Stomach (tissue), 9 donors: ENCODE measurements around the gene LAMB4. TPM values are rescaled to one million over a fixed set of nuclear protein-coding genes. Genes with fewer than 3 reads are reported as not detected.
A peak's percentile ranks its signal among the peaks of the same experiment; 100 is the strongest.

Experiments used
- DNase-seq, 2 donors: peaks; one replicate each; pipeline versions ENCODE4 v3.0.0 to v3.0.0-alpha.2; 2013 to 2019
- H3K27ac ChIP-seq, 5 donors: fragments of 200-600 bp in 4 of 5; sonication (generic) in 4 of 5; one replicate each; pipeline ENCODE4 v1.5.1; 2013 to 2019; ENCODE audit warnings: mild to moderate bottlenecking in 1 of 5, moderate library complexity in 1 of 5
- H3K27me3 ChIP-seq, 3 donors: fragments of 200-600 bp; sonication (generic); one replicate each; pipeline ENCODE4 v1.5.1; 2017 to 2019; ENCODE audit warnings: mixed run types in 1 of 3
- H3K36me3 ChIP-seq, 4 donors: fragments of 200-600 bp; sonication (generic); 1 replicate in 3 of 4; 2 replicates in 1 of 4; pipeline ENCODE4 v1.5.1; 2016 to 2019
- H3K4me1 ChIP-seq, 4 donors: fragments of 200-600 bp; sonication (generic); one replicate each; pipeline ENCODE4 v1.5.1; 2016 to 2019
- H3K4me3 ChIP-seq, 4 donors: fragments of 200-600 bp; sonication (generic) in 3 of 4; one replicate each; pipeline ENCODE4 v1.5.1; 2016 to 2019; ENCODE audit warnings: mild to moderate bottlenecking in 1 of 4
- H3K9me3 ChIP-seq, 4 donors: fragments of 200-600 bp; sonication (generic); one replicate each; pipeline ENCODE4 v1.5.1; 2016 to 2019
- EP300 ChIP-seq: sonication (generic); formaldehyde crosslinking; IDR thresholded peaks from one replicate; pipeline ENCODE4 v1.6.1; 2017; ENCODE audit warnings: antibody characterized with exemption
- POLR2A ChIP-seq, 4 donors: fragments of 450-650 bp; IDR thresholded peaks; one replicate each; pipeline ENCODE4 v1.6.1; 2016; ENCODE audit warnings: antibody characterized with exemption in 4 of 4, control low read depth in 2 of 4, mild to moderate bottlenecking in 1 of 4, moderate library complexity in 1 of 4
- POLR2AphosphoS5 ChIP-seq, 3 donors: sonication (generic); formaldehyde crosslinking; IDR thresholded peaks; one replicate each; pipeline ENCODE4 v1.6.1; 2016; ENCODE audit warnings: antibody characterized with exemption in 3 of 3
- WGBS, 5 donors: extraction: QIAGEN DNeasy Blood & Tissue Kit in 3 of 5; methylation state at CpG; one replicate each; pipeline versions ENCODE4 v1.1.5 to v1.1.7; 2013 to 2018; 5-methylcytosine and 5-hydroxymethylcytosine counted together
- intact Hi-C: fragments of 100-400 bp; cut with DNase I; formaldehyde crosslinking; loops from one replicate; pipeline ENCODE4 v1.15.1; 2023; ENCODE audit warnings: low total_unique reads
- polyA plus RNA-seq, 3 donors: library from polyadenylated mRNA; stranded (reverse); fragments of 200-250 nt; gene quantifications; one replicate each; pipeline ENCODE4 v1.2.3, GENCODE V29; 2013
- total RNA-seq, 5 donors: library from RNA; depleted of rRNA; stranded (reverse); fragments of >200 nt; gene quantifications; one replicate each; pipeline versions ENCODE4 v1.1.0 to v1.2.3, GENCODE V29; 2014 to 2016
- TF ChIP-seq, protein P1 (sequence below), 7 experiments: fragments of 450-650 bp in 4 of 7; fragments of 200-600 bp in 3 of 7; sonication (generic) in 3 of 7; IDR thresholded peaks; one replicate each; pipeline ENCODE4 v1.5.1; 2016 to 2019; ENCODE audit warnings: antibody characterized with exemption in 7 of 7, control low read depth in 2 of 7, mild to moderate bottlenecking in 1 of 7
- donor health status: healthy with polysubstance abuse.
- donor health status: Bipolar disorder and iron deficiency.
- donor health status: healthy.

The LAMB4 gene
- total and polyA plus RNA-seq, 8 donors: under 0.01 to 8.5 (median 1.7) TPM; not detected in 2

DNA sequence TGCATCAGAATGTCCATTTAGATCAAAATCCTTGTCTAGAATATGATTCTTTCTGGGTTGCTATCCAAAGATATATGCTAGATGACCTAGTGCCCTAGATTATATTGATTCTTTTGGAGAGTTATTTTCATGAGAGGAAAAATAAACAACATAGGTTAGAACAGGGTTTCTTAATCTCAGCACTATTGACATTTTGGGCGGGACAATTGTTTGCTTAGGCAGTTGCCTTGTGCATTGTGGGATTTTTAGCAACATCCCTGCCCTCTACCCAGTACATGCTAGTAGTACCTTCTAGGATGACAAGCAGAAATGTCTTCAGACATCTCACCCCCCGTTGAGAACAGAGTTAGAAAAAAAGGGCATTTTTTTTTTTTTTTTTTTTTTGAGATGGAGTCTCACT is 102.0 kb downstream of the LAMB4 start:
- Histone ChIP-seq H3K4me1 (peaks cover 0 to 6% (median 3%) of the 10 kb centered on the region in 4 donors), H3K36me3 (no peaks in the 10 kb centered on the region), H3K27ac (no peak overlapping the region), H3K9me3 (no peaks in the 10 kb centered on the region), H3K27me3 (no peaks in the 10 kb centered on the region), H3K4me3 (no peak overlapping the region)
- WGBS, 5 donors: 24 to 53% (median 38%) methylated on average over 2 of the region's 2 CpGs
- no peak for TF ChIP-seq EP300
- TF ChIP-seq POLR2A (IDR thresholded peaks at IDR 0.05): no peak
- peak in 2 of 3 donors; percentile 37 to 62 for TF ChIP-seq POLR2AphosphoS5 (IDR thresholded peaks at IDR 0.05)
- DNase-seq: peak; percentile 34 to 76
- intact Hi-C loops: no loop called here

DNA sequence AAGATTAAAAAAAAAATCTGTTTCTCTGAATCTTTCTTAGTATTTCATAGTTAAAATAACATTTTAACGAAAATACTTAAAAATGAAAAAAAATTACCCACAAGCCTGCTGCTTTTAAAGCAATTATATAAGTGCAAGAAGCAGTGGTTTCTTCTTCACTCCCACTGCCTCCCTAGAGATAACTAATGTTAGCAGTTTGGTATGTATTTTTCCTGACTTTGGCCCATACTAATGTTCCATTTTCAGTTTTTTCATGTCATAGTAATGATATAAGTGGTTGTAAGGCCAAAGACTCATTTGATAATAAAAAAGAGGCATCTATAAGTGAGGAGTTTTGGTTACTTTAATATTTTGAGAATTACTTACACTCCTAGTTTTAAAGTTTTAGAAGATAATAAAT is 102.9 kb downstream of the LAMB4 start:
- no peaks in the 10 kb centered on the region for H3K27me3 ChIP-seq
- H3K4me1 ChIP-seq: peaks cover 0 to 9% (median 5%) of the 10 kb centered on the region in 4 donors
- H3K4me3 ChIP-seq: no peak overlapping the region
- no peaks in the 10 kb centered on the region for H3K9me3 ChIP-seq
- no peak overlapping the region for H3K27ac ChIP-seq
- no peak for DNase-seq
- H3K36me3 ChIP-seq: no peaks in the 10 kb centered on the region
- intact Hi-C loops: no loop called here
- no peak for TF ChIP-seq POLR2A (IDR thresholded peaks at IDR 0.05)
- WGBS, 5 donors: 78 to 87% (median 86%) methylated on average over 1 of the region's 1 CpG

DNA sequence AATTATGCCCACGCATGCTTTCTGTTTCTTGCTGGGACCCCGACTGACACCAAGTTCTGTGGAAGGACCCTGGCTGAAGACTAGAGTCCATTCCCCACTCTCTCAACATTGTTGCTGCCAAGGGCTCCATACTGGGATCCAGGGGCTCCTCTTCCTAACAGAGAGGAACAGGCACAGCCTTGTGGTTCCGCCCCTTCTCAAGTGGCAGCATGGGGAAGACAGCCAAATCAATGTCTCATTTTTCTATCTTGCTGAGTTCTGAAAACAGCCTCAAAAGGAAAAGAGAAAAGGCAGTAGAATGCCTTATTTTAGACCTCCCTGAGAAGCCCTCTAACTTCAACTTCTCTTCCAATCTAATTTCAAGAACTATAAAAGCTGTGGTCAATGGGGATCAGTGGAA is 103.5 kb downstream of the LAMB4 start:
- intact Hi-C loops: no loop called here
- no peak for TF ChIP-seq POLR2AphosphoS5 (IDR thresholded peaks at IDR 0.05)
- Histone ChIP-seq H3K36me3 (no peaks in the 10 kb centered on the region), H3K4me3 (no peak overlapping the region), H3K27ac (no peak overlapping the region), H3K4me1 (peaks cover 0 to 9% (median 5%) of the 10 kb centered on the region in 4 donors), H3K9me3 (no peaks in the 10 kb centered on the region), H3K27me3 (no peaks in the 10 kb centered on the region)
- WGBS, 5 donors: 89 to 96% (median 95%) methylated on average over 3 of the region's 3 CpGs
- DNase-seq: no peak

- WGBS, 5 donors: 90 to 95% (median 94%) methylated on average over 5 of the region's 5 CpGs
- no peak overlapping the region for H3K27ac ChIP-seq
- TF ChIP-seq EP300 (no peak), POLR2A (IDR thresholded peaks at IDR 0.05) (no peak), POLR2AphosphoS5 (IDR thresholded peaks at IDR 0.05) (no peak)
- TF ChIP-seq, protein P1, sequence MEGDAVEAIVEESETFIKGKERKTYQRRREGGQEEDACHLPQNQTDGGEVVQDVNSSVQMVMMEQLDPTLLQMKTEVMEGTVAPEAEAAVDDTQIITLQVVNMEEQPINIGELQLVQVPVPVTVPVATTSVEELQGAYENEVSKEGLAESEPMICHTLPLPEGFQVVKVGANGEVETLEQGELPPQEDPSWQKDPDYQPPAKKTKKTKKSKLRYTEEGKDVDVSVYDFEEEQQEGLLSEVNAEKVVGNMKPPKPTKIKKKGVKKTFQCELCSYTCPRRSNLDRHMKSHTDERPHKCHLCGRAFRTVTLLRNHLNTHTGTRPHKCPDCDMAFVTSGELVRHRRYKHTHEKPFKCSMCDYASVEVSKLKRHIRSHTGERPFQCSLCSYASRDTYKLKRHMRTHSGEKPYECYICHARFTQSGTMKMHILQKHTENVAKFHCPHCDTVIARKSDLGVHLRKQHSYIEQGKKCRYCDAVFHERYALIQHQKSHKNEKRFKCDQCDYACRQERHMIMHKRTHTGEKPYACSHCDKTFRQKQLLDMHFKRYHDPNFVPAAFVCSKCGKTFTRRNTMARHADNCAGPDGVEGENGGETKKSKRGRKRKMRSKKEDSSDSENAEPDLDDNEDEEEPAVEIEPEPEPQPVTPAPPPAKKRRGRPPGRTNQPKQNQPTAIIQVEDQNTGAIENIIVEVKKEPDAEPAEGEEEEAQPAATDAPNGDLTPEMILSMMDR (IDR thresholded peaks at IDR 0.05): no peak
- peaks cover 0 to 9% (median 5%) of the 10 kb centered on the region in 4 donors for H3K4me1 ChIP-seq
- no peak for DNase-seq
- H3K27me3 ChIP-seq: no peaks in the 10 kb centered on the region
- intact Hi-C loops: no loop called here
- H3K9me3 ChIP-seq: no peaks in the 10 kb centered on the region
- H3K36me3 ChIP-seq: no peaks in the 10 kb centered on the region
- H3K4me3 ChIP-seq: no peak overlapping the region
Observed at GRCh38 chr7:108026116-108026515, 104.0 kb downstream of the LAMB4 start.

DNA sequence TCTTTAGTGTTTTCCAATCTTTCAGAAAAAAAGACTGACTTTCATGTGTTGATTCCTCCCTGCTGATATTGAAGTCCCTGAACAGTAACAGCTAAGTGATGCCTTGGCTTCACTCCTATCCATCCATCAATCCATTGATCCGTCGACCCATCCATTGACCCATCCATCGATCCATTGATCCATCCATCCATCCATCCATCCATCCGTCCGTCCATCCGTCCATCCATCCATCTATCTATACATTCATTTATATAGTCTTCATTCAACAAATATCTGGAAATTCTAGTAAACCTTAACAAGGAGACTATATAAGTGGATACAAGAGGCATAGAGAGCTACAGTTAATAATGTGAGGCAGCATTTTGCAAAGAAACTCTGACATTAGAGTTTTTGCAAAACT is 105.6 kb downstream of the LAMB4 start:
- no peaks in the 10 kb centered on the region for H3K9me3 ChIP-seq
- H3K4me1 ChIP-seq: peaks cover 0 to 9% (median 5%) of the 10 kb centered on the region in 4 donors
- H3K27ac ChIP-seq: no peak overlapping the region
- intact Hi-C loops: no loop called here
- DNase-seq: no peak
- H3K27me3 ChIP-seq: no peaks in the 10 kb centered on the region
- TF ChIP-seq POLR2AphosphoS5 (IDR thresholded peaks at IDR 0.05): no peak
- no peak for TF ChIP-seq EP300
- no peak for TF ChIP-seq POLR2A (IDR thresholded peaks at IDR 0.05)
- TF ChIP-seq, protein P1 (IDR thresholded peaks at IDR 0.05): no peak
- H3K36me3 ChIP-seq: no peaks in the 10 kb centered on the region
- no peak overlapping the region for H3K4me3 ChIP-seq
- WGBS, 5 donors: 90 to 94% (median 92%) methylated on average over 6 of the region's 6 CpGs

GRCh38 chr7:108020585-108020984 is 109.6 kb downstream of the LAMB4 start:
- peaks cover 0 to 17% (median 8%) of the 10 kb centered on the region in 4 donors for H3K4me1 ChIP-seq
- H3K36me3 ChIP-seq: no peaks in the 10 kb centered on the region
- no peaks in the 10 kb centered on the region for H3K27me3 ChIP-seq
- no peak for DNase-seq
- TF ChIP-seq POLR2A (IDR thresholded peaks at IDR 0.05) (no peak), POLR2AphosphoS5 (IDR thresholded peaks at IDR 0.05) (peak in 1 of 3 donors; percentile 38), EP300 (no peak)
- TF ChIP-seq, protein P1 (IDR thresholded peaks at IDR 0.05): no peak
- intact Hi-C loops: no loop called here
- H3K9me3 ChIP-seq: no peaks in the 10 kb centered on the region
- H3K27ac ChIP-seq: no peak overlapping the region
- no peak overlapping the region for H3K4me3 ChIP-seq
- WGBS, 5 donors: 37 to 68% (median 49%) methylated on average over 2 of the region's 2 CpGs
